ENCODE measurements around the gene BIRC5.

- no peak for TF ChIP-seq CTCF (conservative IDR thresholded peaks at IDR 0.05; ENCODE audit: low read length)
- TF ChIP-seq EZH2phosphoT487 (IDR thresholded peaks at IDR 0.05; ENCODE audit: borderline replicate concordance): no peak
These were observed 18.2 kb downstream of the BIRC5 start for GRCh38 chr17:78231991-78232858.
